Calu3 (cell line): ENCODE results near the gene CUL4A. TPM values are rescaled to one million over a fixed set of nuclear protein-coding genes. Genes with fewer than 3 reads are reported as not detected.

Experiments
- BruUV-seq: library from RNA; stranded (reverse); fragments of 400-500 nt; replicated peaks from 2 replicates; lab custom pipeline; 2021; lab: Mats Ljungman, UMichigan
- CTCF ChIA-PET: fragments of 300-600 bp; sonication (Branson Sonifier 250); formaldehyde crosslinking; loops from one replicate; lab custom pipeline; 2022; ENCODE audit warnings: antibody characterized with exemption; lab: Charles Lee
- DNase-seq: peaks from one replicate; pipeline ENCODE4 v3.0.0; 2022
- H3K27ac Mint-ChIP-seq: one replicate; pipeline ENCODE4 v1.8.0; 2022; ENCODE audit warnings: mixed read lengths; ENCODE audit not compliant: unreplicated experiment
- H3K27me3 Mint-ChIP-seq: one replicate; pipeline ENCODE4 v1.8.0; 2022; ENCODE audit warnings: mixed read lengths; ENCODE audit not compliant: unreplicated experiment
- H3K36me3 Mint-ChIP-seq: one replicate; pipeline ENCODE4 v1.8.0; 2022; ENCODE audit warnings: mild to moderate bottlenecking, moderate library complexity, mixed read lengths; ENCODE audit not compliant: insufficient read depth, unreplicated experiment
- H3K4me1 Mint-ChIP-seq: one replicate; pipeline ENCODE4 v1.8.0; 2022; ENCODE audit warnings: mild to moderate bottlenecking, low read depth, mixed read lengths; ENCODE audit not compliant: unreplicated experiment
- H3K4me3 Mint-ChIP-seq: one replicate; pipeline ENCODE4 v1.8.0; 2022; ENCODE audit warnings: mild to moderate bottlenecking, low read depth, moderate library complexity, mixed read lengths; ENCODE audit not compliant: unreplicated experiment
- H3K9me3 Mint-ChIP-seq: one replicate; pipeline ENCODE4 v1.8.0; 2022; ENCODE audit warnings: low read depth, mixed read lengths; ENCODE audit not compliant: unreplicated experiment
- CTCF ChIP-seq: fragments of 200-600 bp; IDR thresholded peaks from one replicate; pipeline ENCODE4 v1.8.0; 2022; ENCODE audit warnings: antibody characterized with exemption; ENCODE audit not compliant: unreplicated experiment
- intact Hi-C: fragments of 100-400 bp; cut with micrococcal nuclease; formaldehyde crosslinking; loops from one replicate; pipeline ENCODE4 v1.10.0; 2022; ENCODE audit not compliant: unreplicated experiment
- total RNA-seq: library from RNA; stranded (reverse); gene quantifications from 2 replicates; pipeline ENCODE4 v1.2.3, GENCODE V29; 2022

The CUL4A gene
- total RNA-seq, 1 experiment from 2014 or later: 32.1 TPM

- Mint-ChIP-seq H3K4me3 (no peak overlapping the region), H3K27ac (no peak overlapping the region), H3K9me3 (no peaks in the 10 kb centered on the region), H3K4me1 (no peaks in the 10 kb centered on the region), H3K27me3 (no peaks in the 10 kb centered on the region), H3K36me3 (peaks cover 18% of the 10 kb centered on the region)
- CTCF ChIA-PET: no interaction called here
- TF ChIP-seq CTCF: no peak
- DNase-seq: no peak
- no TSS peak for BruUV-seq
- intact Hi-C loops: no loop called here
These were observed 20.4 kb downstream of the CUL4A start for GRCh38 chr13:113229791-113230190.

GRCh38 chr13:113231306-113232207 lies 22.1 kb downstream of the CUL4A start:
- Mint-ChIP-seq H3K9me3 (no peaks in the 10 kb centered on the region), H3K27me3 (no peaks in the 10 kb centered on the region)

GRCh38 chr13:113232208-113233003 lies 23.0 kb downstream of the CUL4A start:
- TF ChIP-seq CTCF: no peak

More at GRCh38 chr13:113231306-113232207, 22.1 kb downstream of the CUL4A start:
- intact Hi-C loops: no loop called here
- Mint-ChIP-seq H3K4me1 (no peaks in the 10 kb centered on the region), H3K36me3 (peaks cover 18% of the 10 kb centered on the region), H3K27ac (no peak overlapping the region), H3K4me3 (no peak overlapping the region)
- TF ChIP-seq CTCF: no peak
- no peak for DNase-seq
- BruUV-seq: no TSS peak
- CTCF ChIA-PET: no interaction called here

GRCh38 chr13:113233101-113233500 lies 23.7 kb downstream of the CUL4A start:
- DNase-seq: no peak
- H3K36me3 Mint-ChIP-seq: peaks cover 15% of the 10 kb centered on the region
- CTCF ChIA-PET: no interaction called here
- H3K27me3 Mint-ChIP-seq: no peaks in the 10 kb centered on the region
- no peak for TF ChIP-seq CTCF
- BruUV-seq: no TSS peak
- no peaks in the 10 kb centered on the region for H3K4me1 Mint-ChIP-seq
- intact Hi-C loops: no loop called here
- H3K4me3 Mint-ChIP-seq: no peak overlapping the region
- H3K9me3 Mint-ChIP-seq: no peaks in the 10 kb centered on the region
- H3K27ac Mint-ChIP-seq: no peak overlapping the region

More at GRCh38 chr13:113232208-113233003, 23.0 kb downstream of the CUL4A start:
- Mint-ChIP-seq H3K27ac (no peak overlapping the region), H3K4me3 (no peak overlapping the region), H3K9me3 (no peaks in the 10 kb centered on the region), H3K4me1 (no peaks in the 10 kb centered on the region), H3K27me3 (no peaks in the 10 kb centered on the region), H3K36me3 (peaks cover 18% of the 10 kb centered on the region)
- intact Hi-C loops: no loop called here
- no peak for DNase-seq
- CTCF ChIA-PET: no interaction called here
- BruUV-seq: no TSS peak
